ENCODE results near the gene PSAT1. TPM values are rescaled to one million over a fixed set of nuclear protein-coding genes. Genes with fewer than 3 reads are reported as not detected.

PSAT1 gene
- total and polyA plus RNA-seq, 2 of the 4 experiments (the other 2 are of a cell fraction): 77.2 to 88.4 TPM

GRCh38 chr9:78286125-78286524 is 10.8 kb upstream of the PSAT1 start:
- Histone ChIP-seq H2AFZ (replicated peaks; ENCODE audit: low read length, poor library complexity) (peak overlapping the region; percentile 64), H3K56ac (ENCODE audit: extremely low read depth, insufficient read depth, low read length) (no peak overlapping the region), H3K79me1 (ENCODE audit: low read depth in 1 of 2, low read length in 2 of 2) (no peaks in the 10 kb centered on the region), H2BK5ac (ENCODE audit: low read depth, low read length, poor library complexity, severe bottlenecking) (no peak overlapping the region), H2AK9ac (replicated peaks; ENCODE audit: low read depth, low read length, poor library complexity) (no peak overlapping the region), H4K5ac (ENCODE audit: low read depth, low read length) (no peak overlapping the region), H3K9me1 (ENCODE audit: insufficient read depth, low read length) (no peaks in the 10 kb centered on the region), H3K4me1 (ENCODE audit: control insufficient read depth, insufficient read depth, low read length) (peaks cover 2% of the 10 kb centered on the region; the same call in 1 of the 2 replicates), H2BK20ac (ENCODE audit: low read depth, low read length) (no peak overlapping the region), H2BK120ac (ENCODE audit: low read depth, low read length) (no peak overlapping the region), H3K18ac (ENCODE audit: low read depth, low read length) (no peak overlapping the region), H3K9me3 (ENCODE audit: control insufficient read depth, insufficient read depth, low read length) (no peaks in the 10 kb centered on the region), H4K20me1 (ENCODE audit: insufficient read depth, low read length) (no peaks in the 10 kb centered on the region), H4K91ac (ENCODE audit: insufficient read depth, low read depth, low read length) (no peak overlapping the region), H3K27ac (ENCODE audit: insufficient read depth, low read length) (no peak overlapping the region), H3K14ac (replicated peaks; ENCODE audit: low read depth, low read length) (no peak overlapping the region), H3K36me3 (ENCODE audit: control insufficient read depth, insufficient read depth, low read length) (no peaks in the 10 kb centered on the region), H2AK5ac (ENCODE audit: low read depth, low read length) (no peak overlapping the region), H3K27me3 (ENCODE audit: control insufficient read depth, insufficient read depth, low read length) (no peaks in the 10 kb centered on the region), H3K23ac (ENCODE audit: low read depth, low read length) (no peak overlapping the region), H3K9ac (ENCODE audit: low read depth, low read length) (no peak overlapping the region), H4K8ac (ENCODE audit: low read depth in 2 of 2, low read length in 2 of 2) (no peak overlapping the region), H3K4me2 (ENCODE audit: low read depth, low read length) (no peak overlapping the region), H2BK15ac (ENCODE audit: low read depth, low read length) (no peak overlapping the region), H3K4me3 (ENCODE audit: insufficient read depth, low read depth, low read length) (no peak overlapping the region), H3K4ac (ENCODE audit: low read depth, low read length) (no peak overlapping the region)
- ChIA-PET POLR2A (ENCODE audit: unreplicated experiment) (no interaction called here), CTCF (no interaction called here)
- BruUV-seq (replicated peaks): no TSS peak
- intact Hi-C loops (cut with micrococcal nuclease) (no loop called here), dilution Hi-C loops (cut with HindIII; ENCODE audit: low sequenced_read_pairs, unreplicated experiment) (no loop called here), in situ Hi-C loops (cut with MboI; ENCODE audit: low sequenced_read_pairs) (no loop called here)
- DNase-seq: no peak
- TF ChIP-seq RAD21 (IDR thresholded peaks at IDR 0.05; ENCODE audit: low read length) (no peak), CEBPB (IDR thresholded peaks at IDR 0.05; ENCODE audit: low read depth, low read length) (no peak), ELK1 (IDR thresholded peaks at IDR 0.05; ENCODE audit: borderline replicate concordance, low read depth, low read length) (no peak), RCOR1 (IDR thresholded peaks at IDR 0.05; ENCODE audit: insufficient replicate concordance, low read length) (no peak), USF2 (IDR thresholded peaks at IDR 0.05; ENCODE audit: low read depth, low read length) (no peak), MAZ (IDR thresholded peaks at IDR 0.05; ENCODE audit: borderline replicate concordance, low read depth, low read length) (no peak), POLR2A (IDR thresholded peaks at IDR 0.05; ENCODE audit: low read depth, low read length) (no peak), RFX5 (IDR thresholded peaks at IDR 0.05; ENCODE audit: low read depth, low read length) (no peak), BHLHE40 (IDR thresholded peaks at IDR 0.05; ENCODE audit: low read depth, low read length) (no peak), CTCF (conservative IDR thresholded peaks at IDR 0.05; ENCODE audit: low read depth, low read length) (no peak), CHD1 (IDR thresholded peaks at IDR 0.05; ENCODE audit: low read depth, low read length) (no peak), NFE2L2 (IDR thresholded peaks at IDR 0.05; ENCODE audit: low read depth, low read length) (no peak), MXI1 (IDR thresholded peaks at IDR 0.05; ENCODE audit: borderline replicate concordance, low read depth, low read length) (no peak), FOS (IDR thresholded peaks at IDR 0.05; ENCODE audit: low read depth, low read length) (no peak), MAFK (IDR thresholded peaks at IDR 0.05; ENCODE audit: low read depth, low read length) (no peak)
- no peak for ATAC-seq (ENCODE audit: low read depth)

Measured in IMR-90 (cell line).